H1 (cell line): ENCODE measurements around the gene REPS2. TPM values are rescaled to one million over a fixed set of nuclear protein-coding genes. Genes with fewer than 3 reads are reported as not detected.

Experiments
- BACH1 ChIP-seq: IDR thresholded peaks from 2 replicates; pipeline ENCODE4 v1.6.1; 2012; ENCODE audit warnings: low read length, improper control_type of control experiment
- BRCA1 ChIP-seq: IDR thresholded peaks from 2 replicates; pipeline ENCODE4 v1.6.1; 2012; ENCODE audit warnings: low read depth, low read length, improper control_type of control experiment
- CHD7 ChIP-seq: fragments of 300-600 bp; sonication (generic); IDR thresholded peaks from 2 replicates; pipeline ENCODE4 v1.7.1; 2012; ENCODE audit warnings: low read length, moderate library complexity, mild to moderate bottlenecking, inconsistent platforms; ENCODE audit not compliant: insufficient replicate concordance
- CTCF ChIP-seq, 3 experiments: IDR thresholded peaks; 1 replicate in 2 of 3; 2 replicates in 1 of 3; pipeline versions ENCODE4 v1.5.1 to v1.6.1; 2011; ENCODE audit warnings: low read length in 3 of 3, mild to moderate bottlenecking in 3 of 3, inconsistent platforms in 2 of 3, low read depth in 1 of 3, moderate library complexity in 1 of 3; ENCODE audit not compliant: insufficient read depth in 1 of 3; ENCODE audit errors: control extremely low read depth in 1 of 3
- NRF1 ChIP-seq: IDR thresholded peaks from 2 replicates; pipeline ENCODE4 v1.6.1; 2011; ENCODE audit warnings: mild to moderate bottlenecking, low read depth, low read length, improper control_type of control experiment
- SUZ12 ChIP-seq: fragments of 200-600 bp; sonication (generic); IDR thresholded peaks from 2 replicates; pipeline ENCODE4 v1.6.1; 2012; ENCODE audit warnings: mild to moderate bottlenecking, inconsistent platforms, low read length, moderate library complexity, mixed read lengths
- TBP ChIP-seq: IDR thresholded peaks from 2 replicates; pipeline ENCODE4 v1.6.1; 2011; ENCODE audit warnings: low read depth, low read length, improper control_type of control experiment
- polyA plus RNA-seq, 7 experiments: library from polyadenylated mRNA; depleted of rRNA in 3 of 7; stranded (reverse) in 5 of 7; unstranded in 2 of 7; fragments of >200 nt in 5 of 7; fragments of 200-250 nt in 2 of 7; gene quantifications; 1 replicate in 5 of 7; 2 replicates in 1 of 7; 4 replicates in 1 of 7; pipeline versions ENCODE4 v1.2.1 to v1.2.3, GENCODE V29; 2011 to 2013; ENCODE audit warnings: missing spikeins in 2 of 7, mixed read lengths in 2 of 7
- total RNA-seq: library from RNA; stranded (reverse); fragmentation: NEBNext Ultra II Directional; extraction: Animal tissue kit (Norgen Biotek cat#: 25700); gene quantifications from 2 replicates; pipeline ENCODE4 v1.2.1, GENCODE V29; 2021

REPS2 gene
- total and polyA plus RNA-seq, 2 of the 8 experiments (the other 6 are each of a cell fraction or from before 2014, with no cell fraction given) = 0.79 to 4.3 TPM

- TF ChIP-seq CHD7 = no peak
- no peak for TF ChIP-seq SUZ12
- no peak for TF ChIP-seq BACH1
- TF ChIP-seq NRF1 = no peak
- TF ChIP-seq TBP = no peak
- TF ChIP-seq BRCA1 = no peak
- TF ChIP-seq CTCF (IDR thresholded peaks at IDR 0.05; ENCODE audit: control extremely low read depth in 1 of 3, insufficient read depth in 1 of 3, low read depth in 1 of 3, low read length in 3 of 3) = peak in 2 of 3 experiments; percentile 32 to 39; a peak in 2 of 4 replicates
- TF ChIP-seq, all 59 proteins: peak for 2
Measured at GRCh38 chrX:17160975-17161374, 214.5 kb downstream of the REPS2 start (continued).
